Measurements from ENCODE around the gene ABLIM1. TPM values are rescaled to one million over a fixed set of nuclear protein-coding genes. Genes with fewer than 3 reads are reported as not detected.
"Not testable (repeated sequence)": the region's sequence is repeated elsewhere in the genome, so short reads cannot be mapped to it uniquely, and the experiment has no call there.

The ABLIM1 gene
- total RNA-seq, 1 donor from 2014 or later: 105 TPM

DNA sequence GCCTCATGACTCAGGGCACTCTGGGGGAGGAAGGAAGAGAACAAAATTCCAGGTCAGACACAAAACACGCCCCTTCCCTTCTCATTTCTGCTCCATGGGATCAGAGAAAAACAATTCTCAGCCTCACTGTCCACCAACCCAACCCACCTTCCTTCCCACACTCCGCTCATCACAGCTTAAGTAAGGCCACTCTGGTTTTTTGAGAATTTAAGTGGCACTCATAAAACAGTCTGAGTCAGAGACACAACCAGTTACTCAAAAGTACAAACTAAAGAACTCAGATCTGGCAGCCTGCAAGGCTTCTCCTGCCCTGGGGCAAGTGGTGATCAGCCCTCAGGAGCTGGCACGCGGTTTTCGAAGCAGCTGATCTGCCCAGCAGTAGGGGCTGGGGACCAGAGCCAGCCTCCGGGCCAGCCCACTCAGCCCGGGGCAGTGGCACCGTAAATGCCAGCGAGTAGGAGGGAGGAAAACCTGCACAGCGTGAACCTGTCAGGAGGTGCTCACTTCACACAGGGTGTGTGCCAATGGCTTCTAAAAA is 39.1 kb upstream of the ABLIM1 start:
- no peak for DNase-seq (ENCODE audit: low spot score in 2 of 2, unreplicated experiment in 2 of 2)
- Mint-ChIP-seq H3K4me3 (no peak overlapping the region), H3K27ac (no peak overlapping the region), H3K4me1 (peaks cover 8% of the 10 kb centered on the region), H3K27me3 (ENCODE audit: low read depth) (no peaks in the 10 kb centered on the region), H3K36me3 (peaks cover 3% of the 10 kb centered on the region), H3K9me3 (peaks cover 20% of the 10 kb centered on the region)
- TF ChIP-seq, protein P1, sequence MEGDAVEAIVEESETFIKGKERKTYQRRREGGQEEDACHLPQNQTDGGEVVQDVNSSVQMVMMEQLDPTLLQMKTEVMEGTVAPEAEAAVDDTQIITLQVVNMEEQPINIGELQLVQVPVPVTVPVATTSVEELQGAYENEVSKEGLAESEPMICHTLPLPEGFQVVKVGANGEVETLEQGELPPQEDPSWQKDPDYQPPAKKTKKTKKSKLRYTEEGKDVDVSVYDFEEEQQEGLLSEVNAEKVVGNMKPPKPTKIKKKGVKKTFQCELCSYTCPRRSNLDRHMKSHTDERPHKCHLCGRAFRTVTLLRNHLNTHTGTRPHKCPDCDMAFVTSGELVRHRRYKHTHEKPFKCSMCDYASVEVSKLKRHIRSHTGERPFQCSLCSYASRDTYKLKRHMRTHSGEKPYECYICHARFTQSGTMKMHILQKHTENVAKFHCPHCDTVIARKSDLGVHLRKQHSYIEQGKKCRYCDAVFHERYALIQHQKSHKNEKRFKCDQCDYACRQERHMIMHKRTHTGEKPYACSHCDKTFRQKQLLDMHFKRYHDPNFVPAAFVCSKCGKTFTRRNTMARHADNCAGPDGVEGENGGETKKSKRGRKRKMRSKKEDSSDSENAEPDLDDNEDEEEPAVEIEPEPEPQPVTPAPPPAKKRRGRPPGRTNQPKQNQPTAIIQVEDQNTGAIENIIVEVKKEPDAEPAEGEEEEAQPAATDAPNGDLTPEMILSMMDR (IDR thresholded peaks at IDR 0.05; ENCODE audit: unreplicated experiment): no peak

DNA sequence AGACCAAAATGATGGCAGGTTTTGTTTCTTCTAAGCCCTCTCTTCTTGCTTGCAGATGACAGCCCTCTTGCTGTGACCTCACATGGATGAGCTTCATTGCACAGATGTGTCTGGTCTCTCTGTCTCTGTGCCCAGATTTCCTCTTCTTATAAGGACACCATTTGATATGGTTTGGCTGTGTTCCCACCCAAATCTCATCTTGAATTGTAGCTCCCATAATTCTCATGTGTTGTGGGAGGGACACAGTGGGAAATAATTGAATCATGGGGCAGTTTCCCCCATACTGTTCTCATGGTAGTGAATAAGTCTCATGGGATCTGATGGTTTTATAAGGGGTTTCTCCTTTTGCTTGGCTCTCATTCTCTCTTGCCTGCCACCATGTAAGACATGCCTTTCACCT is 38.2 kb upstream of the ABLIM1 start:
- H3K27ac Mint-ChIP-seq; H3K36me3 Mint-ChIP-seq; H3K27me3 Mint-ChIP-seq (ENCODE audit: low read depth); DNase-seq (ENCODE audit: low spot score in 2 of 2, unreplicated experiment in 2 of 2); H3K4me3 Mint-ChIP-seq: not testable (repeated sequence)
- Mint-ChIP-seq H3K4me1 (peaks cover 15% of the 10 kb centered on the region), H3K9me3 (peaks cover 17% of the 10 kb centered on the region)

DNA sequence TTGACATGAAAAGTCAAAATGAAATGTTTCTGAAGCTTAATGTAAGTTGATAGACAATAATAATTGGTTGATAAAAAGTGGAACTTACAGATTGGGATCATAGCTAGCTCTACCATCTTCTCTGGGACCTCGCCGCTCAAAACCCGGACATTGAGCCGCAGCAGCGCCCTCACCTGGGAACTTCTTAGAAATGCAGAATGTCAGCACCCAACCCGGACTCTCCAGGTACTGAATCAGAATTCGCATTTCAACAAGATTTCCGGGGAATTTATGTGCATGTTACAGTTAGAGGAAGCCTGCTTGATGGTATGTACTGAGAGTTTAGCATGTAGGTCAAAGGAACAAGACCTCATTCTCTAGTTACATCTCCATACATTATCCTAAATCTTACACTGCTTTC is 36.7 kb upstream of the ABLIM1 start:
- no peak overlapping the region for H3K27ac Mint-ChIP-seq
- H3K4me3 Mint-ChIP-seq: no peak overlapping the region
- no peaks in the 10 kb centered on the region for H3K36me3 Mint-ChIP-seq
- H3K4me1 Mint-ChIP-seq: peaks cover 18% of the 10 kb centered on the region
- H3K27me3 Mint-ChIP-seq (ENCODE audit: low read depth): no peaks in the 10 kb centered on the region
- DNase-seq (ENCODE audit: low spot score in 2 of 2, unreplicated experiment in 2 of 2): no peak
- peaks cover 5% of the 10 kb centered on the region for H3K9me3 Mint-ChIP-seq
- TF ChIP-seq, protein P1 (IDR thresholded peaks at IDR 0.05; ENCODE audit: unreplicated experiment): peak; percentile 52

DNA sequence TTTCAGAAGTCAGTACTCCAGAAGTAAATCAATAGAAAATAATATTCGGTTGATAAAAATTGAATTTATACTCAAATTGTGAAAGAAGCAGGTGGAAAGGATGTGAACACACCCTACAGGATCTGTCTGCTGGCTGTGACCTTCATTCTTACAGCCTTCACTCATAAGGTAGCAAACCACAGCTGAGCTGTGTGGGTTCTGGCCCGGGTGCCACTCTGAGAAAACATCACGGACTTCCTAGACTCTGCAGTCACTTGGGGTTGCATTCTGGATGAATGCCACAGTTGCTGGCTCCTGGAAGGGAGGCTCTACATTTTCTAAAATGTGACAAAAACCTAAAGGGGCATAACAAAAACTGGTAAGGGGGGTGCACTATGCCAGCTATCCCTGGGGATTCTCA is 36.0 kb upstream of the ABLIM1 start:
- TF ChIP-seq, protein P1 (IDR thresholded peaks at IDR 0.05; ENCODE audit: unreplicated experiment): no peak
- H3K27me3 Mint-ChIP-seq (ENCODE audit: low read depth): no peaks in the 10 kb centered on the region
- DNase-seq (ENCODE audit: low spot score in 2 of 2, unreplicated experiment in 2 of 2): no peak
- peaks cover 18% of the 10 kb centered on the region for H3K4me1 Mint-ChIP-seq
- H3K27ac Mint-ChIP-seq: no peak overlapping the region
- H3K36me3 Mint-ChIP-seq: no peaks in the 10 kb centered on the region
- H3K9me3 Mint-ChIP-seq: peaks cover 5% of the 10 kb centered on the region
- H3K4me3 Mint-ChIP-seq: no peak overlapping the region

DNA sequence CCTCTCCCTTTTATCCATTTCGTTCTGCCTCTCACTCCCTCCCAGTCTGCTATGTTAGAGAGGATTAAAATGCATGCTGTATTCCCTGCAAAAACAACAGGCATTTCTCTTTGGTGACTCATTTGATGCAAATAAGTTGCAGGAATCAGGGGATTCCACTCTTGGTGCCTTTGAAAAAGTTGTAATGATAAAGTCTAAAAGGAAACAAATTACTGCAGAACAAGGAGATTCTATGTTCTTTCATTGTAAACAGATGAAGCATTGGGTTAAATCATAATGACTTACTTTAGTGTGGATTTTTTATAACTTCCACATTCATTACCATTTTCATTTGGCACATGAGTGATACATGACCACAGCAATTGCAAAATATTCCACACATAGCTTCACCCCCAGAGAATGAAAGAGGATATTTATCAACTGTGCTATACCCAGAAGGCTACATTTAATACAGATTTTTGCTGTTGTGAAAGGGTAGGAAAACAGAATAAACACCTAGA is 33.4 kb upstream of the ABLIM1 start:
- peak overlapping the region; percentile 14 for H3K27ac Mint-ChIP-seq
- no peaks in the 10 kb centered on the region for H3K36me3 Mint-ChIP-seq
- H3K4me1 Mint-ChIP-seq: peaks cover 21% of the 10 kb centered on the region
- no peak overlapping the region for H3K4me3 Mint-ChIP-seq
- no peak for DNase-seq (ENCODE audit: low spot score in 2 of 2, unreplicated experiment in 2 of 2)
- H3K27me3 Mint-ChIP-seq (ENCODE audit: low read depth): no peaks in the 10 kb centered on the region
- H3K9me3 Mint-ChIP-seq: peaks cover 3% of the 10 kb centered on the region
- TF ChIP-seq, protein P1 (IDR thresholded peaks at IDR 0.05; ENCODE audit: unreplicated experiment): no peak

DNA sequence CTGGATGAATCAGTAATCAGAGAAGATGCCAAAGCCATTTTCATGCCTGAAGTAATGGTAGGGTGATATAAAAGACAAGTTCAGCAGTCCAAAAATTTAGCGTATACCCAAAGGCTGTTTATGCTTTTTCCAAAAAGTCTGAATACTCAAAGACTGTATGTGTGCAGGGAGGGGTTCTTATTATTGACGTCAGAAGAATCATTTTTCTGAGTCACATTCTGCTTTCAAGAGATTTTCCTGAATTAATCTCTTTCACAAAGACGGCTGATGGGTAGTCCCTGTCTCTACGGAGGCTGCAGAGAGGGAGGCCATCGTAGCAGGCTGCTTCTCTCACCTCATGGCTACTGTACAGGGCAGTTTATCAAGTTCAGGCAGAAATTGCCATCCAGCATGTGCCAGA is 30.7 kb upstream of the ABLIM1 start:
- TF ChIP-seq, protein P1 (IDR thresholded peaks at IDR 0.05; ENCODE audit: unreplicated experiment): no peak
- Mint-ChIP-seq H3K4me3 (no peak overlapping the region), H3K27ac (no peak overlapping the region), H3K27me3 (ENCODE audit: low read depth) (no peaks in the 10 kb centered on the region), H3K9me3 (no peaks in the 10 kb centered on the region), H3K36me3 (no peaks in the 10 kb centered on the region), H3K4me1 (peaks cover 41% of the 10 kb centered on the region)
- DNase-seq (ENCODE audit: low spot score in 2 of 2, unreplicated experiment in 2 of 2): no peak
